Measurements from ENCODE around the gene STX1B. TPM values are rescaled to one million over a fixed set of nuclear protein-coding genes. Genes with fewer than 3 reads are reported as not detected.

Gene STX1B
- total RNA-seq, 1 experiment from 2014 or later, result 1.3 TPM

Other genes with a start within 250 kb of the STX1B start
- gene CFAP119, start 248.6 kb downstream of the STX1B start, total RNA-seq (2022), result 13.7 and 13.8 TPM in 2 replicates
- gene RNF40, start 248.3 kb downstream of the STX1B start, total RNA-seq (2022), result 130 and 136 TPM in 2 replicates
- 29.9 and 32.6 TPM in 2 replicates for gene ZNF629, start 223.4 kb downstream of the STX1B start, total RNA-seq (2022)
- 22.5 and 26.6 TPM in 2 replicates for gene BCL7C, start 116.6 kb downstream of the STX1B start, total RNA-seq (2022)
- 1.9 and 2.3 TPM in 2 replicates for gene CTF1, start 114.0 kb downstream of the STX1B start, total RNA-seq (2022)
- 43.2 and 45.7 TPM in 2 replicates for gene FBXL19, start 87.1 kb downstream of the STX1B start, total RNA-seq (2022)
- 14.7 and 15.4 TPM in 2 replicates for gene ORAI3, start 61.6 kb downstream of the STX1B start, total RNA-seq (2022)
- gene SETD1A, start 52.9 kb downstream of the STX1B start, total RNA-seq (2022), result 28.8 and 30.5 TPM in 2 replicates
- gene HSD3B7, start 25.4 kb downstream of the STX1B start, total RNA-seq (2022), result 25.3 and 29.2 TPM in 2 replicates
- 100 and 104 TPM in 2 replicates for gene STX4, start 22.9 kb upstream of the STX1B start, total RNA-seq (2022)
- gene ZNF668, start 63.6 kb upstream of the STX1B start, total RNA-seq (2022), result 12.5 and 13.0 TPM in 2 replicates
- 34.4 and 34.9 TPM in 2 replicates for gene ZNF646, start 63.8 kb upstream of the STX1B start, total RNA-seq (2022)
- gene PRSS53, start 78.3 kb upstream of the STX1B start, total RNA-seq (2022), result 4.6 and 7.0 TPM in 2 replicates
- 80.1 and 86.8 TPM in 2 replicates for gene VKORC1, start 84.2 kb upstream of the STX1B start, total RNA-seq (2022)
- gene BCKDK, start 97.7 kb upstream of the STX1B start, total RNA-seq (2022), result 49.3 and 52.0 TPM in 2 replicates
- 66.6 and 69.9 TPM in 2 replicates for gene KAT8, start 107.0 kb upstream of the STX1B start, total RNA-seq (2022)
- 108 and 138 TPM in 2 replicates for gene PRSS8, start 125.1 kb upstream of the STX1B start, total RNA-seq (2022)
- 1.6 TPM in 2 replicates for gene PRSS36, start 139.4 kb upstream of the STX1B start, total RNA-seq (2022)
- 550 and 629 TPM in 2 replicates for gene FUS, start 169.5 kb upstream of the STX1B start, total RNA-seq (2022)
- gene PYCARD, start 192.1 kb upstream of the STX1B start, total RNA-seq (2022), result 24.3 and 30.9 TPM in 2 replicates
- not detected in 2 replicates for gene TRIM72, start 203.5 kb upstream of the STX1B start, total RNA-seq (2022)
- not detected in 2 replicates for gene PYDC1, start 206.5 kb upstream of the STX1B start, total RNA-seq (2022)
- gene ITGAM, start 249.3 kb upstream of the STX1B start, total RNA-seq (2022), result 2.1 and 3.1 TPM in 2 replicates